ENCODE data around the gene AKR1E2. TPM values are rescaled to one million over a fixed set of nuclear protein-coding genes. Genes with fewer than 3 reads are reported as not detected.
A peak's percentile ranks its signal among the peaks of the same experiment; 100 is the strongest.
"Not testable (repeated sequence)": the region's sequence is repeated elsewhere in the genome, so short reads cannot be mapped to it uniquely, and the experiment has no call there.

Gene AKR1E2
- total and polyA plus RNA-seq, 2 donors (not counting 1 experiment from before 2014, with no cell fraction given), result 0.42 TPM; not detected in 1

GRCh38 chr10:4813496-4813895 is 12.5 kb upstream of the AKR1E2 start:
- TF ChIP-seq EZH2 (IDR thresholded peaks at IDR 0.05; ENCODE audit: borderline replicate concordance, insufficient read depth, low read depth, low read length, poor library complexity, severe bottlenecking) (no peak), CTCF (IDR thresholded peaks at IDR 0.05) (no peak)
- intact Hi-C loops (cut with micrococcal nuclease), result no loop called here
- H3K4me2 ChIP-seq (replicated peaks; ENCODE audit: low read depth, low read length, poor library complexity, severe bottlenecking), result no peak overlapping the region

GRCh38 chr10:4815646-4816180 is 10.3 kb upstream of the AKR1E2 start:
- POLR2A ChIA-PET; H3K27ac Mint-ChIP-seq; intact Hi-C loops (cut with micrococcal nuclease); H3K4me1 ChIP-seq (ENCODE audit: control insufficient read depth in 2 of 2, insufficient read depth in 2 of 2, low read length in 2 of 2); H3K9ac ChIP-seq (ENCODE audit: low read length); H4K20me1 ChIP-seq (ENCODE audit: control insufficient read depth, insufficient read depth, low read length, poor library complexity, severe bottlenecking); H2AFZ ChIP-seq (ENCODE audit: insufficient read depth, low read depth, low read length, poor library complexity, severe bottlenecking); DNase-seq; H3K4me3 ChIP-seq (ENCODE audit: control extremely low read depth in 1 of 5, extremely low read depth in 1 of 5, insufficient read depth in 1 of 5, low read depth in 2 of 5, low read length in 4 of 5); H3K9me3 ChIP-seq (ENCODE audit: control extremely low read depth in 1 of 3, control insufficient read depth in 2 of 3, insufficient read depth in 1 of 3, low read length in 2 of 3); H3K4me2 ChIP-seq (replicated peaks; ENCODE audit: low read depth, low read length, poor library complexity, severe bottlenecking); H3K4me1 Mint-ChIP-seq; ATAC-seq (ENCODE audit: low read depth); H3K36me3 ChIP-seq (replicated peaks in 1 of 2; ENCODE audit: control extremely low read depth in 1 of 2, control insufficient read depth in 1 of 2, extremely low read depth in 1 of 2, insufficient read depth in 2 of 2, low read length in 1 of 2); H3K79me2 ChIP-seq (ENCODE audit: control insufficient read depth, insufficient read depth, low read length); H3K9me3 Mint-ChIP-seq (ENCODE audit: insufficient read depth); H3K27ac ChIP-seq (ENCODE audit: low read length in 2 of 2); H3K4me3 Mint-ChIP-seq; H3K27me3 ChIP-seq (replicated peaks in 1 of 4; ENCODE audit: control extremely low read depth in 1 of 4, control insufficient read depth in 3 of 4, insufficient read depth in 4 of 4, low read length in 3 of 4): not testable (repeated sequence)
- H3K27me3 Mint-ChIP-seq, result peaks cover 34% of the 10 kb centered on the region
- WGBS (ENCODE audit: insufficient coverage), result 0% methylated on average over 1 of the region's 11 CpGs
- peak; percentile 82 for TF ChIP-seq CTCF (IDR thresholded peaks at IDR 0.05)
- CTCF ChIA-PET, result interaction anchor here (0.6 to 2.6 kb wide), 8 partner anchors 10 to 1618 kb away, joined by 3 to 14 read pairs (median 4); partner anchors contain the start of gene AKR1E2

More at GRCh38 chr10:4813496-4813895, 12.5 kb upstream of the AKR1E2 start:
- Mint-ChIP-seq H3K4me1 (no peaks in the 10 kb centered on the region), H3K4me3 (no peak overlapping the region), H3K9me3 (ENCODE audit: insufficient read depth) (no peaks in the 10 kb centered on the region), H3K27ac (no peak overlapping the region), H3K27me3 (peaks cover 24% of the 10 kb centered on the region)
- Histone ChIP-seq H3K4me1 (ENCODE audit: control insufficient read depth in 2 of 2, insufficient read depth in 2 of 2, low read length in 2 of 2) (no peaks in the 10 kb centered on the region), H3K27me3 (replicated peaks in 1 of 4; ENCODE audit: control extremely low read depth in 1 of 4, control insufficient read depth in 3 of 4, insufficient read depth in 4 of 4, low read length in 3 of 4) (no peaks in the 10 kb centered on the region), H4K20me1 (ENCODE audit: control insufficient read depth, insufficient read depth, low read length, poor library complexity, severe bottlenecking) (no peaks in the 10 kb centered on the region), H3K79me2 (ENCODE audit: control insufficient read depth, insufficient read depth, low read length) (no peaks in the 10 kb centered on the region), H3K36me3 (replicated peaks in 1 of 2; ENCODE audit: control extremely low read depth in 1 of 2, control insufficient read depth in 1 of 2, extremely low read depth in 1 of 2, insufficient read depth in 2 of 2, low read length in 1 of 2) (no peaks in the 10 kb centered on the region), H3K27ac (ENCODE audit: low read length in 2 of 2) (no peak overlapping the region), H3K9ac (ENCODE audit: low read length) (no peak overlapping the region), H3K9me3 (ENCODE audit: control extremely low read depth in 1 of 3, control insufficient read depth in 2 of 3, insufficient read depth in 1 of 3, low read length in 2 of 3) (no peaks in the 10 kb centered on the region), H2AFZ (ENCODE audit: insufficient read depth, low read depth, low read length, poor library complexity, severe bottlenecking) (no peak overlapping the region), H3K4me3 (ENCODE audit: control extremely low read depth in 1 of 5, extremely low read depth in 1 of 5, insufficient read depth in 1 of 5, low read depth in 2 of 5, low read length in 4 of 5) (no peak overlapping the region)
- DNase-seq (no peak), ATAC-seq (ENCODE audit: low read depth) (no peak)
- ChIA-PET CTCF (interaction anchor here (0.6 to 1.0 kb wide), 3 partner anchors 13 to 805 kb away, joined by 3 read pairs; no protein-coding TSS in a partner anchor), POLR2A (no interaction called here)
- WGBS (ENCODE audit: insufficient coverage), result no CpG with 5 or more reads among the region's 5 CpGs
